GM13976 (cell line): Measurements from ENCODE around the gene ACSL6.

Source experiments
- DNase-seq: peaks from one replicate; pipeline ENCODE4 v3.0.0; 2012; ENCODE audit warnings: low spot score
- in situ Hi-C: fragments of 300-500 bp; cut with MboI; formaldehyde crosslinking; loops from one replicate; pipeline ENCODE4 v1.12.0; 2022; ENCODE audit warnings: low sequenced_read_pairs, mixed read lengths, inconsistent platforms; ENCODE audit not compliant: unreplicated experiment
- TF ChIP-seq, protein P1 (sequence below): IDR thresholded peaks from 2 replicates; pipeline ENCODE4 v1.5.1; 2012; ENCODE audit warnings: borderline replicate concordance, mild to moderate bottlenecking; ENCODE audit not compliant: insufficient read depth; ENCODE audit errors: extremely low read depth, missing control alignments, control extremely low read depth

ACSL6 gene

DNA sequence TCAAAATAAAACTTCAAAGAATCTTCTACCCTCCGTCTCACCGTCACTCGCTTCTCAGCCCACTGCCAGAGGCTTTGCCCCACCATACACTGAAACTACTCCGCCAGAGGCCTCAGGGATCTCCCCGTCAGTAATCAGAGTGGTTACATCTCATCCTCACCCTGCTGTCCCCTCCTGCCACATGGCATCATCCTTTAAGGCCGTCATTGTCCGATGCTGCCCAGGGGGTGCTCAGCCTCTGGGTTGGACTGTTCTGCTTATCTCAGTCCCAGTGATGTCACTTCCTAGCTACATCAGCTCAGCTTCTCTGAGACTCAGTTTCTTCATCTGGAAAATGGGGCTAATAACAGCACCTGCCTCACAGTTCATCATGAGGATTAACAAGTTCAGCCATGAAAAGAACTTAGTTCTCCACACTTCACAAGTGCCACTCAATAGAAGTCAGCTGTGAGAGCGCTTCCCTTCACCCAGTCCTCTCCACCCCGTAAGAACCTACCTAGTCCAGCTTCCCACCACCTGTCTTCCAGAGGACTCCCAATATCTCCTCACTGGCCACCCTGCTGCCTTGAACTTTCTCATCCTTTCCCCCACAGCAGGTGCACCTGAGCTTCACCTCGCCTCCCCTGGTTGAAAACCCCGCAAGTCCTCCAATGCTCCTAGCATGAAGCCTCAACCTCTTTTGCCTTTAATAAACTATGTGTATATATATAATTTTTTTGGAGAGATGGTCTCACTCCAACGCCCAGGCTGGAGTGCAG lies 46.2 kb upstream of the ACSL6 start:
- TF ChIP-seq, protein P1, sequence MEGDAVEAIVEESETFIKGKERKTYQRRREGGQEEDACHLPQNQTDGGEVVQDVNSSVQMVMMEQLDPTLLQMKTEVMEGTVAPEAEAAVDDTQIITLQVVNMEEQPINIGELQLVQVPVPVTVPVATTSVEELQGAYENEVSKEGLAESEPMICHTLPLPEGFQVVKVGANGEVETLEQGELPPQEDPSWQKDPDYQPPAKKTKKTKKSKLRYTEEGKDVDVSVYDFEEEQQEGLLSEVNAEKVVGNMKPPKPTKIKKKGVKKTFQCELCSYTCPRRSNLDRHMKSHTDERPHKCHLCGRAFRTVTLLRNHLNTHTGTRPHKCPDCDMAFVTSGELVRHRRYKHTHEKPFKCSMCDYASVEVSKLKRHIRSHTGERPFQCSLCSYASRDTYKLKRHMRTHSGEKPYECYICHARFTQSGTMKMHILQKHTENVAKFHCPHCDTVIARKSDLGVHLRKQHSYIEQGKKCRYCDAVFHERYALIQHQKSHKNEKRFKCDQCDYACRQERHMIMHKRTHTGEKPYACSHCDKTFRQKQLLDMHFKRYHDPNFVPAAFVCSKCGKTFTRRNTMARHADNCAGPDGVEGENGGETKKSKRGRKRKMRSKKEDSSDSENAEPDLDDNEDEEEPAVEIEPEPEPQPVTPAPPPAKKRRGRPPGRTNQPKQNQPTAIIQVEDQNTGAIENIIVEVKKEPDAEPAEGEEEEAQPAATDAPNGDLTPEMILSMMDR: no peak
- no peak for DNase-seq
- in situ Hi-C loops: no loop called here

GRCh38 chr5:132056610-132057497 lies 45.4 kb upstream of the ACSL6 start:
- TF ChIP-seq, protein P1: no peak
- DNase-seq: peak; percentile 28
- in situ Hi-C loops: no loop called here

DNA sequence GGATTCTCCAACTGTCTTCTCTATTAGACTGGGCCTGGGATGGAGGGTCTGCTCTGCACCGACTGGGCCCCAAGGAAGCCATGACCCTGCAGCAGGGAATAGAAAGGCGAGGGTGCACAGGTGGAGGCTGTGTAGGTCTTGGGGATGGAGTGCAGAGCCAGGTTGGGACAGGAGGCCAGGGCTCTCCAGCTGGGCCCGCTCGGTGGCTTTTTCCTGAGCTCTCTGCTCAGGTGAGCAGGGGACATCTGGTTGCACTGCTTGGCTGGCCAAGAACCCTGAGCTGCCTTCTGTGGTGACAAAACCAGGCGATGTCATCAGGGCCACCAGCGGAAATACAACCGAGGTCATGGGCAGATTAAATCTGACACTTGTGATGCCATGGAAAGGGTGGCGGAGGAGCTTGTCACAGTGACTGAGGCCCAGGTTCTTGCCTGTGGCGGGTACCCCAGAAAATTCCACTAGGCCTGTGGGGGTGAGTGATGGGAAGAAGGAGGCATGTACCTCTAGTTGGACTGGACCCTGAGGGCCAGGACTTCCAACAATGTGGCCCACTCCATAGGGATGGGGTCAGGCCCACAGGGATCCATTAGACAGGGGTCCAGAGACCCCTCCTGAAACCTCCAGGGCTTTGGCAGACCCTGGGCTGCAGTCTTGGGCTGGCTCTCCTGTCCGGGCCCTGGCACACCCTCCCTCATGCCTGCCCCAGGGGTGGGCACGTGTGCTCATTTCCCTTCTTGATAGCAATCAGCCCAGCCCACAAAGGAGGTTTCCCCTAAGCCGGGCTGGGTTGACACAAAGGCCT lies 44.6 kb upstream of the ACSL6 start:
- no peak for DNase-seq
- TF ChIP-seq, protein P1: no peak
- in situ Hi-C loops: no loop called here

DNA sequence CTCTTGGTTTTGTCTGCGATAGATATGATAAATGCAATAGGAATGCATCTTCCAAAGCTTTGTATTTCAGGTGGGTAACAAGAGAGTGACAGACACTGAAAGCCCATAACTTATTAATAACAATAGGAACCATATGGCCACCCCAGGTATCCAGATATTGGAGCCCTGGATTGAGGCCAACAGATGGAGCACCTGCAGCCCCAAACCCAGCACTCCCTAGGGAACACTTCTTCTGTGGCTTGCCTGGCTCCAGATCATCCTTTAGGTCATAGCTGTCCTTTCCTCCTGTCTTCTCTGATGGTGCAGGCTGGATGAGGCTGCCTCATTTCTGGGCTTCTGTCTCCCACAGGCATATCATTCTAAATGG lies 44.0 kb upstream of the ACSL6 start:
- in situ Hi-C loops: no loop called here
- TF ChIP-seq, protein P1: no peak
- no peak for DNase-seq

GRCh38 chr5:132054697-132055440 lies 43.4 kb upstream of the ACSL6 start:
- peak; percentile 21 for DNase-seq
- in situ Hi-C loops: no loop called here
- TF ChIP-seq, protein P1: no peak
